Measurements from ENCODE around the gene METAP1. TPM values are rescaled to one million over a fixed set of nuclear protein-coding genes. Genes with fewer than 3 reads are reported as not detected.
"Not testable (repeated sequence)": the region's sequence is repeated elsewhere in the genome, so short reads cannot be mapped to it uniquely, and the experiment has no call there.

The METAP1 gene
- total and polyA plus RNA-seq, 3 donors from 2014 or later, result 80.5 to 117 (median 107) TPM

GRCh38 chr4:98977557-98977956 is 18.0 kb upstream of the METAP1 start:
- TF ChIP-seq CTCF (IDR thresholded peaks at IDR 0.05), result no peak
- TF ChIP-seq POLR2A (IDR thresholded peaks at IDR 0.05), result no peak
- Histone ChIP-seq H3K27me3 (no peaks in the 10 kb centered on the region), H3K9me3 (no peaks in the 10 kb centered on the region), H3K4me3 (no peak overlapping the region), H3K4me1 (no peaks in the 10 kb centered on the region), H3K36me3 (ENCODE audit: low read depth, missing control alignments) (no peaks in the 10 kb centered on the region), H3K27ac (no peak overlapping the region)
- intact Hi-C loops (cut with DNase I; ENCODE audit: low total_unique reads), result no loop called here
- WGBS, 2 donors, result 91 to 94% methylated on average over 7 of the region's 7 CpGs
- no peak for DNase-seq

GRCh38 chr4:98987720-98988119 is 7.8 kb upstream of the METAP1 start:
- WGBS, 2 donors, result 44 to 48% methylated on average over 2 of the region's 2 CpGs
- no peak overlapping the region for H3K4me3 ChIP-seq
- H3K27ac ChIP-seq, result no peak overlapping the region
- H3K36me3 ChIP-seq (ENCODE audit: low read depth, missing control alignments), result no peaks in the 10 kb centered on the region
- TF ChIP-seq CTCF (IDR thresholded peaks at IDR 0.05) (no peak), POLR2A (IDR thresholded peaks at IDR 0.05) (no peak)
- no peaks in the 10 kb centered on the region for H3K9me3 ChIP-seq
- intact Hi-C loops (cut with DNase I; ENCODE audit: low total_unique reads), result no loop called here
- no peaks in the 10 kb centered on the region for H3K4me1 ChIP-seq
- no peak for DNase-seq
- no peaks in the 10 kb centered on the region for H3K27me3 ChIP-seq

DNA sequence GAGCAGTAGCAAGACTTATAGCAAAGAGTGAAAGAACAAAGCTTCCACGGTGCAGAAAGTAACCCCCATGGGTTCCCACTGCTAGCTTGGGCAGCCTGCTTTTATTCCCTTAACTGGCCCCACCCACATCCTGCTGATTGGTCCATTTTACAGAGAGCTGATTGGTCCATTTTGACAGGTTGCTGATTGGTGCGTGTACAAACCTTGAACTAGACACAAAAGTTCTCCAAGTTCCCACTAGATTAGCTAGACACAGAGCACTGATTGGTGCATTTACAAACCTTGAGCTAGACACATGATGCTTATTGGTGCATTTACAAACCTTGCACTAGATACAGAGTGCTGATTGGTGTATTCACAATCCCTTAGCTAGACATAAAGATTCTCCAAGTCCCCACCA is 2.7 kb upstream of the METAP1 start:
- H3K27me3 ChIP-seq; H3K27ac ChIP-seq; H3K4me3 ChIP-seq; H3K4me1 ChIP-seq; H3K9me3 ChIP-seq; H3K36me3 ChIP-seq (ENCODE audit: low read depth, missing control alignments); intact Hi-C loops (cut with DNase I; ENCODE audit: low total_unique reads): not testable (repeated sequence)
- peak; percentile 37 for DNase-seq
- WGBS, 2 donors, result 76 to 83% methylated on average over 2 of the region's 2 CpGs

DNA sequence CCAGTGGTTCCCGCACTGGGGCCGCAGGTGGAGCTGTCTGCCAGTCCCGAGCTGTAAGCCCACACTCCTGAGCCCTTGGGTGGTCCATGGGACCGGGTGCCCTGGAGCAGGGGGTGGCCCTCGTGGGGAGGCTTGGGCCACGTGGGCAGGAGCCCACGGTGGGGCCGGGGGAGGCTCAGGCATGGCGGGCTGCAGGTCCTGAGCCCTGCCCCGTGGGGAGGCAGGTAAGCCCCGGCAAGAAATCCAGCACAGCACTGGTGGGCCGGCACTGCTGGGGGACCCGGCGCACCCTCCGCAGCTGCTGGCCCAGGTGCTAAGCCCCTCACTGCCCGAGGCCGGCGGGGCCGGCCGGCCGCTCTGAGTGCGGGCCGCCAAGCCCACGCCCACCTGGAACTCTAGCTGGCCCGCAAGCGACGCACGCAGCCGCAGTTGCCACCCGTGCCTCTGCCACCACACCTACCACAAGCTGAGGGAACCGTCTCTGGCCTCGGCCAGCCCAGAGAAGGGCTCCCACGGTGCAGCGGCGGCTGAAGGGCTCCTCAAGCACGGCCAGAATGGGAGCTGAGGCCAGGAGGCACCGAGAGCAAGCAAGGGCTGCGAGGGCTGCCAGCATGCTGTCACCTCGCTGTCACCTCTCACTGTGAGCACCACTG is 2.0 kb upstream of the METAP1 start:
- TF ChIP-seq CTCF (IDR thresholded peaks at IDR 0.05) (no peak), POLR2A (IDR thresholded peaks at IDR 0.05) (no peak)
- intact Hi-C loops (cut with DNase I; ENCODE audit: low total_unique reads), result no loop called here
- peak overlapping the region; percentile 21 to 33 for H3K4me3 ChIP-seq
- no peaks in the 10 kb centered on the region for H3K36me3 ChIP-seq (ENCODE audit: low read depth, missing control alignments)
- no peak overlapping the region for H3K27ac ChIP-seq
- H3K9me3 ChIP-seq, result no peaks in the 10 kb centered on the region
- H3K4me1 ChIP-seq, result peaks cover 5% of the 10 kb centered on the region
- DNase-seq, result no peak
- 84 to 93% methylated on average over 11 to 39 of the region's 39 CpGs for WGBS, 2 donors
- H3K27me3 ChIP-seq, result no peaks in the 10 kb centered on the region

DNA sequence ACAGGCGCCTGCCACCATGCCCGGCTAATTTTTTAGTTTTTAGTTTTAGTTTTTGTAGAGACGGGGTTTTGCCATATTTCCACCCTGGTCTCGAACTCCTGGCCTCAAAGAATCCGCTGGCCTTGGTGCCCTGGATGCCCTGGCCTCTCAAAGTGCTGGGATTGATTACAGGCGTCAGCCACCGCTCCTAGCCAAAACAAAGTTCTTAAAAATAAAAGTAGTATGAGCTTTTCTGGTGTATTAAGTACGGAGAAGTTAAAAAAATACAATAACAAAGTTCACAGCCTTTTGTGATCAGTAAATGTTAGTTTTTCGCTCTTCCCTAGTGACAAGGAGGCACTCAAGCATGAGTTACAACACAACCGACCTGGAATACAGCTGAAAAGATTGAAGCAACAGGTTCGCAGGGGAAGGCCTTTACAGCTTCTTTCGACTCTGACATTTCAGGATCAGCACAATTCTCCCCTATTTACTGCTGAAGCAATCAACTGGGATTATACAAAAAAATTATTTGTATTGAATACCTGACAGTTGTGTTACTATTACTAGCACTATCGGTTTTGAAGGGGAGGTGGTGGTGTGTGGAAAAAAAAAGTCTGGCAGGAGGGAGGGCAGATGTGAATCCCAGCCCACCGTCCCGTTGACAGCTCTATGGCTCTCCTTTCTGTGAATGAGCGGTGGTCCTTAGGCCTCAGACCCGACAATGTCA is 893 bp upstream of the METAP1 start:
- Histone ChIP-seq H3K4me1 (peaks cover 5% of the 10 kb centered on the region), H3K27ac (peak overlapping the region; percentile 45 to 94), H3K36me3 (ENCODE audit: low read depth, missing control alignments) (no peaks in the 10 kb centered on the region), H3K4me3 (peak overlapping the region; percentile 95 to 97), H3K9me3 (no peaks in the 10 kb centered on the region), H3K27me3 (no peaks in the 10 kb centered on the region)
- intact Hi-C loops (cut with DNase I; ENCODE audit: low total_unique reads), result no loop called here
- no peak for DNase-seq
- WGBS, 2 donors, result 21 to 36% methylated on average over 17 of the region's 17 CpGs
- TF ChIP-seq CTCF (IDR thresholded peaks at IDR 0.05), result no peak
- no peak for TF ChIP-seq POLR2A (IDR thresholded peaks at IDR 0.05)
